Aorta (tissue), 5 donors: ENCODE measurements around the gene C1orf105. TPM values are rescaled to one million over a fixed set of nuclear protein-coding genes. Genes with fewer than 3 reads are reported as not detected.

Experiments
- ATAC-seq: fragments of 200-7000 bp; cut with Tn5 transposase; one replicate; pipeline ENCODE4 v1.9.1; 2022; ENCODE audit warnings: moderate library complexity; ENCODE audit not compliant: low FRiP score
- DNase-seq, 2 donors: peaks; one replicate each; pipeline ENCODE4 v3.0.0-alpha.2; 2020
- H3K27ac ChIP-seq, 2 donors: one replicate each; pipeline ENCODE4 v1.5.1; 2013; ENCODE audit warnings: low read length in 2 of 2, mild to moderate bottlenecking in 2 of 2, moderate library complexity in 2 of 2, control low read depth in 1 of 2, inconsistent platforms in 1 of 2, low read depth in 1 of 2
- H3K27me3 ChIP-seq, 2 donors: one replicate each; pipeline ENCODE4 v1.6.1; 2013; ENCODE audit warnings: control low read depth in 1 of 2, low read length in 1 of 2, mild to moderate bottlenecking in 1 of 2, moderate library complexity in 1 of 2; ENCODE audit not compliant: insufficient read depth in 2 of 2, control insufficient read depth in 1 of 2
- H3K36me3 ChIP-seq, 2 donors: one replicate each; pipeline ENCODE4 v1.6.1; 2013; ENCODE audit warnings: control low read depth in 1 of 2, low read length in 1 of 2, mild to moderate bottlenecking in 1 of 2; ENCODE audit not compliant: insufficient read depth in 2 of 2, control insufficient read depth in 1 of 2
- H3K4me1 ChIP-seq, 2 donors: one replicate each; pipeline ENCODE4 v1.6.1; 2013; ENCODE audit warnings: low read length in 2 of 2, control low read depth in 1 of 2, mild to moderate bottlenecking in 1 of 2, moderate library complexity in 1 of 2; ENCODE audit not compliant: insufficient read depth in 2 of 2, control insufficient read depth in 1 of 2
- H3K4me3 ChIP-seq, 2 donors: one replicate each; pipeline ENCODE4 v1.5.1; 2013; ENCODE audit warnings: low read length in 2 of 2, control low read depth in 1 of 2, mild to moderate bottlenecking in 1 of 2
- H3K9me3 ChIP-seq: one replicate; pipeline ENCODE4 v1.6.1; 2013; ENCODE audit warnings: mild to moderate bottlenecking, low read length; ENCODE audit not compliant: control insufficient read depth
- whole genome bisulfite sequencing, 2 donors: extraction: QIAGEN DNeasy Blood & Tissue Kit; methylation state at CpG; one replicate each; pipeline ENCODE4 v1.1.7; 2013; 5-methylcytosine and 5-hydroxymethylcytosine counted together
- intact Hi-C, 2 donors: fragments of 100-400 bp; cut with DNase I; formaldehyde crosslinking; loops; one replicate each; pipeline versions ENCODE4 v1.14.2 to v1.15.0; 2022
- polyA plus RNA-seq, 2 donors: library from polyadenylated mRNA; stranded (reverse); fragments of 200-250 nt; gene quantifications; one replicate each; pipeline ENCODE4 v1.2.3, GENCODE V29; 2013
- total RNA-seq, 2 donors: library from RNA; stranded (reverse); fragmentation: NEBNext Ultra II Directional; extraction: Animal tissue kit (Norgen Biotek cat#: 25700); gene quantifications; one replicate each; pipeline ENCODE4 v1.2.1, GENCODE V29; 2021
- donor health status: healthy with polysubstance abuse.
- donor health status: Bipolar disorder and iron deficiency.
- donor health status: DM: no; HTN: no; CAD: no.
- donor health status: DM: no; HTN: no; CAD: no.
- donor health status: DM: yes; HTN: yes; CAD: no.

C1orf105 gene
- total and polyA plus RNA-seq, 4 donors, result not detected

DNA sequence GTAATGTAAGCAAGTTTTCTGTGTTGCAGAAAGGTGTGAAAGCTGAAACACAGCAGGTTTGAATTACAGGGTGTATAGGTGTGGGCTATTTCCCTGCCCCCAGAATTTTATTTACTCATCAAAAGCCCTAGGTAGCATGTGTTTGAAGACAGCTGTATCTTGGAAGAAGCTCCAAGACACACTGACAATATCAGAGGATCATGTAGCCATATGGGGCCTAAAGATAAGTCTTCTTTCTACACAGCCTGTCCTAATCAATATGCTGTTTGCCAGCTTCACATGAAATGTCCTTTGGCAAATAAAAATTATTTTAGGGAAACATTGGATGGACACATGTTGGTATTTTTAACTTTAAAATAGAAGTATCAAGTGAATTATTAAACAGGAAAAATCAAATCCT, 95.0 kb downstream of the C1orf105 start:
- intact Hi-C loops, result no loop called here
- DNase-seq (no peak), ATAC-seq (no peak)
- Histone ChIP-seq H3K27me3 (no peaks in the 10 kb centered on the region), H3K9me3 (no peaks in the 10 kb centered on the region), H3K4me3 (no peak overlapping the region), H3K36me3 (no peaks in the 10 kb centered on the region), H3K4me1 (no peaks in the 10 kb centered on the region), H3K27ac (no peak overlapping the region)

DNA sequence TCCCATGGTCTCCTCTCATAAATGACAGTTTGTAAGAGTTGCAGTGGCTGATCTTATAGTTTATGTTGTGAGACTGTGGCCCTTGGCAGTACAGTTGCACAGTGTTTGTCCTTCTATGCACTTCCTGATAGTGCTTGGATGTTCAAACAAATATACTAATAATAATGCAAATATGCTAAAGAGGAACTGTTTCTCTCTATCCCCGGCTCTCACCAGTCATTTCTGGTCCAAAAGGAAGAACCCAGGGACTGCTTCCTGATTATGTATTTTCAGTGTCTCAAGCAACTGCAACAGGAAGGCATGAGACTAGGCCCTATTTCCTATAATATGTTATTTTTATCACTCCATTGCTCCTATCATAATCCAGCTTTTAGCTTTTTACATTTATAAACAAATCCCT, 95.4 kb downstream of the C1orf105 start:
- H3K27me3 ChIP-seq, result no peaks in the 10 kb centered on the region
- H3K4me1 ChIP-seq, result no peaks in the 10 kb centered on the region
- H3K9me3 ChIP-seq, result no peaks in the 10 kb centered on the region
- H3K4me3 ChIP-seq, result no peak overlapping the region
- H3K27ac ChIP-seq, result no peak overlapping the region
- 73 to 80% methylated on average over 1 of the region's 1 CpG for WGBS, 2 donors
- intact Hi-C loops, result no loop called here
- no peak for ATAC-seq
- DNase-seq, result no peak
- no peaks in the 10 kb centered on the region for H3K36me3 ChIP-seq

DNA sequence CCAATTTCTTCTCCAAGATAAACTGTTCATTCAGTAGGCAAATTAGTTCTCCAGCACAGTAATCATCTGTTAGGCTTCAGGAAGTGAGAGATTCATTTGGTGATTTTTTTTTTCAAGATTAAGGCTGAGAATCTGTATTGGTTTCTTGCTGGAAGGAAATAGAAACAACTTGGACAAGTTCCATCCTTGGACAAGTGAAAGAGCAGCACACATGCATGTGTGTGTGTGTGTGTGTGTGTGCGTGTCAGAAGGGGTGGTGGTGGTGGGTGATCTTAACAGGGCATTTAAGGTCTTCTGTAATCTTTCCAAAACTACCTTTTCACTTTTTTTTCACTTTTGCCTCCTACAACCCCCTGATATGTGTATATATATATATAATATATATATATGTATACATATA, 96.6 kb downstream of the C1orf105 start:
- 81 to 92% methylated on average over 1 of the region's 1 CpG for WGBS, 2 donors
- intact Hi-C loops, result no loop called here

DNA sequence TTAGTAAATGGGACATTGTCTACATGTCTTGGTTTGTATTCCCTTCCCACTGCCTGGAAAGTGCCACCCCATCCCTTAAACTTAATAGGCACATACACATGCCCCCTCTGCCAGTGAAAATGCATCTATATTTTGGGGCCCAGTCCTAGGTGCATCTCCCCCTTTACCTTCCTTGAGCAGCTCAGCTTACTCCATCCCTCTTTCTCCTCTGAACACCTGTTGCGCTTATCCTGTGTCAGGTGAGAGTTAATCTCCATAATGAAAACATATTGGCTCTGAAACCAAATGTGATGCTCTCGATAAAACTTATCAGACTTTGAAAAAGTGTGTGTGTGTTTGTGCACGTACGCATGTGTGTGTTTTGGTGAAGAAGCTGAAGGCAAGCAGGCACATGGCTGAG, 97.1 kb downstream of the C1orf105 start:
- intact Hi-C loops, result no loop called here
- no peak overlapping the region for H3K4me3 ChIP-seq
- ATAC-seq, result no peak

More for the DNA sequence above, 96.6 kb downstream of the C1orf105 start:
- H3K9me3 ChIP-seq, result no peaks in the 10 kb centered on the region
- no peaks in the 10 kb centered on the region for H3K4me1 ChIP-seq
- ATAC-seq, result no peak
- H3K27me3 ChIP-seq, result no peaks in the 10 kb centered on the region
- no peaks in the 10 kb centered on the region for H3K36me3 ChIP-seq
- H3K27ac ChIP-seq, result no peak overlapping the region
- H3K4me3 ChIP-seq, result no peak overlapping the region
- no peak for DNase-seq

More for the DNA sequence above, 97.1 kb downstream of the C1orf105 start:
- 86 to 90% methylated on average over 4 of the region's 4 CpGs for WGBS, 2 donors
- Histone ChIP-seq H3K27me3 (no peaks in the 10 kb centered on the region), H3K27ac (no peak overlapping the region), H3K9me3 (no peaks in the 10 kb centered on the region), H3K36me3 (no peaks in the 10 kb centered on the region), H3K4me1 (no peaks in the 10 kb centered on the region)
- DNase-seq, result no peak

Other genes with a start within 250 kb of the C1orf105 start
- gene PIGC, start 23.4 kb downstream of the C1orf105 start, total RNA-seq, result 10 to 100 TPM; 18.0 to 22.9 TPM
- 10 to 100 TPM; 24.2 to 27.2 TPM for gene PIGC, start 23.4 kb downstream of the C1orf105 start, polyA plus RNA-seq
- gene SUCO, start 112.5 kb downstream of the C1orf105 start, total RNA-seq, result 10 to 100 TPM; 36.1 to 37.7 TPM
- gene SUCO, start 112.5 kb downstream of the C1orf105 start, polyA plus RNA-seq, result 1 to 10 TPM; 7.4 to 9.6 TPM
- gene FASLG, start 238.4 kb downstream of the C1orf105 start, total RNA-seq, result under 1 TPM in 1 of 2 donors, not detected in 1; 0.33 TPM
- gene FASLG, start 238.4 kb downstream of the C1orf105 start, polyA plus RNA-seq, result not detected